Liver (tissue), 9 donors: ENCODE results near the gene AMBRA1. TPM values are rescaled to one million over a fixed set of nuclear protein-coding genes. Genes with fewer than 3 reads are reported as not detected.

ENCODE experiments used
- DNase-seq: peaks from one replicate; pipeline ENCODE4 v3.0.0-alpha.2; 2017; ENCODE audit warnings: low spot score
- H3K27ac ChIP-seq, 2 donors: one replicate each; pipeline ENCODE4 v1.7.0; 2013; ENCODE audit warnings: inconsistent platforms in 2 of 2, low read length in 2 of 2, control low read depth in 1 of 2, low read depth in 1 of 2, mild to moderate bottlenecking in 1 of 2
- H3K27me3 ChIP-seq, 4 donors: one replicate each; pipeline versions ENCODE4 v1.6.1 to v1.7.0; 2013; ENCODE audit warnings: low read length in 3 of 4, inconsistent platforms in 1 of 4, mild to moderate bottlenecking in 1 of 4, moderate library complexity in 1 of 4; ENCODE audit not compliant: control insufficient read depth in 4 of 4, insufficient read depth in 4 of 4
- H3K36me3 ChIP-seq, 4 donors: one replicate each; pipeline versions ENCODE4 v1.6.1 to v1.7.0; 2013; ENCODE audit warnings: low read length in 3 of 4, mild to moderate bottlenecking in 3 of 4, low read depth in 1 of 4, moderate library complexity in 1 of 4; ENCODE audit not compliant: control insufficient read depth in 4 of 4, insufficient read depth in 3 of 4
- H3K4me1 ChIP-seq, 4 donors: one replicate each; pipeline versions ENCODE4 v1.6.1 to v1.7.0; 2013; ENCODE audit warnings: low read length in 3 of 4, mild to moderate bottlenecking in 3 of 4, moderate library complexity in 1 of 4; ENCODE audit not compliant: control insufficient read depth in 4 of 4, insufficient read depth in 4 of 4
- H3K4me3 ChIP-seq, 3 donors: one replicate each; pipeline versions ENCODE4 v1.6.1 to v1.7.0; 2013; ENCODE audit warnings: low read length in 3 of 3, control low read depth in 1 of 3, low read depth in 1 of 3, mild to moderate bottlenecking in 1 of 3
- H3K9ac ChIP-seq, 2 donors: one replicate each; pipeline ENCODE4 v1.7.0; 2013; ENCODE audit warnings: low read length in 2 of 2, mild to moderate bottlenecking in 2 of 2, moderate library complexity in 2 of 2, control low read depth in 1 of 2, low read depth in 1 of 2
- H3K9me3 ChIP-seq, 4 donors: one replicate each; pipeline versions ENCODE4 v1.6.1 to v1.7.0; 2013; ENCODE audit warnings: low read length in 3 of 4; ENCODE audit not compliant: control insufficient read depth in 4 of 4
- CTCF ChIP-seq: fragments of 150-350 bp; IDR thresholded peaks from 2 replicates; pipeline ENCODE4 v1.5.1; 2017; ENCODE audit warnings: improper control_type of control experiment, low read depth, low read length; ENCODE audit not compliant: missing input control
- EGR1 ChIP-seq, 2 donors: IDR thresholded peaks; 2 replicates each; pipeline ENCODE4 v1.6.1; 2016 to 2018; ENCODE audit warnings: antibody characterized with exemption in 2 of 2, low read depth in 2 of 2
- FOXA1 ChIP-seq: IDR thresholded peaks from 2 replicates; pipeline ENCODE4 v1.6.1; 2016; ENCODE audit warnings: antibody characterized with exemption
- FOXA2 ChIP-seq: IDR thresholded peaks from 2 replicates; pipeline ENCODE4 v1.6.1; 2016; ENCODE audit warnings: antibody characterized with exemption
- GABPA ChIP-seq, 2 donors: IDR thresholded peaks in 1 of 2; conservative IDR thresholded peaks in 1 of 2; 2 replicates each; pipeline ENCODE4 v1.6.1; 2016; ENCODE audit warnings: antibody characterized with exemption in 2 of 2, mild to moderate bottlenecking in 1 of 2, moderate library complexity in 1 of 2
- HNF4A ChIP-seq, 2 donors: conservative IDR thresholded peaks; 2 replicates each; pipeline ENCODE4 v1.6.1; 2016; ENCODE audit warnings: antibody characterized with exemption in 2 of 2, mild to moderate bottlenecking in 2 of 2
- HNF4G ChIP-seq: IDR thresholded peaks from 2 replicates; pipeline ENCODE4 v1.6.1; 2016; ENCODE audit warnings: antibody characterized with exemption
- JUND ChIP-seq, 2 donors: IDR thresholded peaks; 2 replicates each; pipeline ENCODE4 v1.6.1; 2016; ENCODE audit warnings: antibody characterized with exemption in 2 of 2
- NR2F2 ChIP-seq: IDR thresholded peaks from 2 replicates; pipeline ENCODE4 v1.6.1; 2016; ENCODE audit warnings: antibody characterized with exemption
- RAD21 ChIP-seq, 2 donors: IDR thresholded peaks; 2 replicates each; pipeline ENCODE4 v1.6.1; 2016; ENCODE audit warnings: antibody characterized with exemption in 2 of 2, mild to moderate bottlenecking in 2 of 2
- REST ChIP-seq: IDR thresholded peaks from 2 replicates; pipeline ENCODE4 v1.6.1; 2016; ENCODE audit warnings: antibody characterized with exemption, mild to moderate bottlenecking
- RXRA ChIP-seq, 2 donors: IDR thresholded peaks; 2 replicates each; pipeline ENCODE4 v1.6.1; 2017 to 2018; ENCODE audit warnings: antibody characterized with exemption in 2 of 2, mild to moderate bottlenecking in 1 of 2
- SP1 ChIP-seq: IDR thresholded peaks from 2 replicates; pipeline ENCODE4 v1.6.1; 2018; ENCODE audit warnings: antibody characterized with exemption, mild to moderate bottlenecking
- TAF1 ChIP-seq: conservative IDR thresholded peaks from 2 replicates; pipeline ENCODE4 v1.6.1; 2016; ENCODE audit warnings: antibody characterized with exemption, mild to moderate bottlenecking
- YY1 ChIP-seq: IDR thresholded peaks from 2 replicates; pipeline ENCODE4 v1.6.1; 2016; ENCODE audit warnings: antibody characterized with exemption, mild to moderate bottlenecking
- WGBS: extraction: QIAGEN DNeasy Blood & Tissue Kit; methylation state at CpG from one replicate; pipeline ENCODE4 v1.1.7; 2013; 5-methylcytosine and 5-hydroxymethylcytosine counted together
- polyA plus RNA-seq, 2 donors: library from polyadenylated mRNA; stranded (reverse) in 1 of 2; unstranded in 1 of 2; fragments of 200-250 nt in 1 of 2; fragments of >200 nt in 1 of 2; fragmentation: Nextera tagmentation in 1 of 2; extraction: Ambion mirVana in 1 of 2; gene quantifications; one replicate each; pipeline versions ENCODE4 v1.2.1 to v1.2.3, GENCODE V29; 2013 to 2015
- total RNA-seq, 2 donors: library from RNA; depleted of rRNA; stranded (reverse); fragments of >200 nt; gene quantifications; one replicate each; pipeline ENCODE4 v1.2.3, GENCODE V29; 2014
- TF ChIP-seq, protein P1 (sequence below): IDR thresholded peaks from 2 replicates; pipeline ENCODE4 v1.6.1; 2016; ENCODE audit warnings: antibody characterized with exemption
- TF ChIP-seq, protein P2 (sequence below): IDR thresholded peaks from 2 replicates; pipeline ENCODE4 v1.6.1; 2016; ENCODE audit warnings: antibody characterized with exemption
- TF ChIP-seq, protein P3 (sequence below): IDR thresholded peaks from 2 replicates; pipeline ENCODE4 v1.6.1; 2016; ENCODE audit warnings: antibody characterized with exemption
- donor health status: healthy.
- donor health status: healthy.
- donor health status: healthy.
- donor health status: healthy.
- donor health status: healthy.

The AMBRA1 gene
- total and polyA plus RNA-seq, 4 donors, result 3.7 to 25.7 (median 15.1) TPM

DNA sequence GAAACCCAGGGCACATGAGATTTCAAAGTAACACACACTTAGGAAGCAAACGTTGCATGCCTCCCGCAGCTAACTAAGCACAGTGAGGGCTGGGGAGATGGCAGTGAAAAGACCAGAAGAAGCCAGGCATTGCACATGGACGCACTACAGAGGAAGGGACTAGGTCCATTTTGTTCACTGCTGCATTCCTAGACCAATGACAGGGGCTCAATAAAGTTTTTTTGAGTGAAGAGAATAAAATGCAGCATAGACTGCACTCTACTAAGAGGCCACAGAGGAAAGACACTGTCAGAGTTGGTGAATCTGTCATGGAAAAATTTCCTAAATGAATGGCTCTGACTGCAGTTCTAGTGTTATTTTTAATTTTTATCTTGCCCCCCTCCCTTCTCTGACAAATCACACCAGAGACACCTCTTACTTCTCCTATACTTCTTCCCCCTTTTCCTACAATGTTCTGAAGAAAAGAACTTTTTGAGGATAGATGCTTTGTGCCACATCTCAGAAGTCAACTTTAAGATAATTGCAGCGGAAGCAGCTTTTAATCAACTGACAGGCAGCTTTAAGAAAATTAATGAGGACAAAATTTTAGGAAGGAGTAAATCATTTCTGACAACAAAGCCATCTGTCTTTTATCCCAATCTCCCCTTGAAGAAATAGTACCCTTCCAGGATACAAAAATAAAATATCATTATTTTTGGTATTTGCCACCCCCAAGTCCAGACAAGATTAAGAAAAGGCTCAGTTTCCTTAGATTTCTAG is 167.4 kb downstream of the AMBRA1 start:
- no peaks in the 10 kb centered on the region for H3K4me1 ChIP-seq
- WGBS, result 90% methylated on average over 4 of the region's 4 CpGs
- DNase-seq, result no peak
- H3K9me3 ChIP-seq, result no peaks in the 10 kb centered on the region
- peaks cover 2 to 24% (median 11%) of the 10 kb centered on the region in 4 donors for H3K36me3 ChIP-seq
- no peak overlapping the region for H3K27ac ChIP-seq
- TF ChIP-seq CTCF (no peak), NR2F2 (no peak), HNF4A (conservative IDR thresholded peaks at IDR 0.05) (no peak), GABPA (IDR thresholded peaks at IDR 0.05 in 1 of 2, conservative IDR thresholded peaks at IDR 0.05 in 1 of 2) (no peak), JUND (IDR thresholded peaks at IDR 0.05) (no peak), EGR1 (IDR thresholded peaks at IDR 0.05; ENCODE audit: low read depth in 2 of 2) (no peak), TAF1 (no peak), REST (no peak), HNF4G (no peak), RAD21 (IDR thresholded peaks at IDR 0.05) (no peak), FOXA1 (no peak), RXRA (IDR thresholded peaks at IDR 0.05) (no peak), FOXA2 (no peak), YY1 (no peak), SP1 (no peak)
- TF ChIP-seq, protein P1, sequence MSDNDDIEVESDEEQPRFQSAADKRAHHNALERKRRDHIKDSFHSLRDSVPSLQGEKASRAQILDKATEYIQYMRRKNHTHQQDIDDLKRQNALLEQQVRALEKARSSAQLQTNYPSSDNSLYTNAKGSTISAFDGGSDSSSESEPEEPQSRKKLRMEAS, result no peak
- TF ChIP-seq, protein P2, sequence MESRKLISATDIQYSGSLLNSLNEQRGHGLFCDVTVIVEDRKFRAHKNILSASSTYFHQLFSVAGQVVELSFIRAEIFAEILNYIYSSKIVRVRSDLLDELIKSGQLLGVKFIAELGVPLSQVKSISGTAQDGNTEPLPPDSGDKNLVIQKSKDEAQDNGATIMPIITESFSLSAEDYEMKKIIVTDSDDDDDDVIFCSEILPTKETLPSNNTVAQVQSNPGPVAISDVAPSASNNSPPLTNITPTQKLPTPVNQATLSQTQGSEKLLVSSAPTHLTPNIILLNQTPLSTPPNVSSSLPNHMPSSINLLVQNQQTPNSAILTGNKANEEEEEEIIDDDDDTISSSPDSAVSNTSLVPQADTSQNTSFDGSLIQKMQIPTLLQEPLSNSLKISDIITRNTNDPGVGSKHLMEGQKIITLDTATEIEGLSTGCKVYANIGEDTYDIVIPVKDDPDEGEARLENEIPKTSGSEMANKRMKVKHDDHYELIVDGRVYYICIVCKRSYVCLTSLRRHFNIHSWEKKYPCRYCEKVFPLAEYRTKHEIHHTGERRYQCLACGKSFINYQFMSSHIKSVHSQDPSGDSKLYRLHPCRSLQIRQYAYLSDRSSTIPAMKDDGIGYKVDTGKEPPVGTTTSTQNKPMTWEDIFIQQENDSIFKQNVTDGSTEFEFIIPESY, result no peak
- TF ChIP-seq, protein P3, sequence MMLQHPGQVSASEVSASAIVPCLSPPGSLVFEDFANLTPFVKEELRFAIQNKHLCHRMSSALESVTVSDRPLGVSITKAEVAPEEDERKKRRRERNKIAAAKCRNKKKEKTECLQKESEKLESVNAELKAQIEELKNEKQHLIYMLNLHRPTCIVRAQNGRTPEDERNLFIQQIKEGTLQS, result no peak
- H3K27me3 ChIP-seq, result no peaks in the 10 kb centered on the region
- H3K9ac ChIP-seq, result no peak overlapping the region
- H3K4me3 ChIP-seq, result no peak overlapping the region
